ENCODE results near the gene MRPS21. TPM values are rescaled to one million over a fixed set of nuclear protein-coding genes. Genes with fewer than 3 reads are reported as not detected.

Gene MRPS21
- total RNA-seq, 3 donors from 2014 or later (not counting 1 experiment from before 2014, with no cell fraction given), result 40.9 to 50.9 (median 42.2) TPM

Other genes with a start within 250 kb of the MRPS21 start
- 10 to 100 TPM; 28.8 to 41.1 (median 33.0) TPM for gene VPS45, start 226.1 kb upstream of the MRPS21 start, total RNA-seq
- 10 to 100 TPM; 53.3 to 73.8 (median 64.6) TPM for gene PLEKHO1, start 143.9 kb upstream of the MRPS21 start, total RNA-seq
- 10 to 100 TPM; 50.7 to 56.9 (median 55.2) TPM for gene ANP32E, start 57.7 kb upstream of the MRPS21 start, total RNA-seq
- gene CA14, start 36.1 kb upstream of the MRPS21 start, total RNA-seq, result not detected
- 100 to 1,000 TPM; 133 to 153 (median 143) TPM for gene APH1A, start 24.8 kb upstream of the MRPS21 start, total RNA-seq
- gene C1orf54, start 21.1 kb upstream of the MRPS21 start, total RNA-seq, result 1 to 10 TPM in 2 of 3 donors, under 1 TPM in 1; 0.97 to 3.7 (median 1.6) TPM
- 1 to 10 TPM in 2 of 3 donors, under 1 TPM in 1; 0.33 to 2.4 (median 1.9) TPM for gene CIART, start 11.3 kb upstream of the MRPS21 start, total RNA-seq
- 100 to 1,000 TPM; 122 to 156 (median 148) TPM for gene PRPF3, start 27.7 kb downstream of the MRPS21 start, total RNA-seq
- gene RPRD2, start 70.3 kb downstream of the MRPS21 start, total RNA-seq, result 10 to 100 TPM; 30.3 to 38.8 (median 34.0) TPM
- gene TARS2, start 193.6 kb downstream of the MRPS21 start, total RNA-seq, result 10 to 100 TPM; 34.7 to 50.0 (median 44.9) TPM
- gene ECM1, start 214.2 kb downstream of the MRPS21 start, total RNA-seq, result under 1 TPM in 2 of 3 donors, not detected in 1; 0.42 to 0.43 TPM
- gene FALEC, start 221.9 kb downstream of the MRPS21 start, total RNA-seq, result not detected